ENCODE data around the gene PHF19.

DNA sequence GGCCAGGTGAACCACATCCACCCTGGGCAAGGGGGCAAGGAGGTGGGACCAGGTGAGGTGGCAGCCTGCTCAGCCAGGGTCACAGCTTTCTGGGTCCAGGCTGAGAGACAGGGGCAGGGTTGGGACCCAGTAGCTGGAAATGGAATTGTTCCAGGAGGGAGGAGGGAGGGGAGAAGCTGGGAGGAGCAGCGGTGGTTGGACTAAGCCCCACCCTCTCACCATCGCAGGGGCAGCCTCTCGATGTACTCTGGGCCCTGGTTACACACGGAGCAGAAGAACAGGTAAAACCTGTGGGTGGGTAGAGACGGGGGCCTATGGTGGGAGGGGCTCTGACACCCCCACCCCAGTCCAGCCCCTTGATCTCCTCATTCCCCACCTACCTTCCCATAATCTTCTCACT, 11.2 kb downstream of the PHF19 start:
- no peak for TF ChIP-seq EZH2 (IDR thresholded peaks at IDR 0.05; ENCODE audit: insufficient read depth, poor library complexity, severe bottlenecking)
- TF ChIP-seq EZH2phosphoT487 (IDR thresholded peaks at IDR 0.05; ENCODE audit: insufficient read depth, low read depth): no peak

Data from GM23248 (cell line).